Choroid plexus epithelial cell (primary cell): ENCODE data around the gene CTPS2.
"Not testable (repeated sequence)": the region's sequence is repeated elsewhere in the genome, so short reads cannot be mapped to it uniquely, and the experiment has no call there.

Source experiments
- DNase-seq: peaks from one replicate; pipeline ENCODE4 v3.0.0-alpha.2; 2010; ENCODE audit warnings: low read depth
- H3K4me3 ChIP-seq: 2 replicates; pipeline ENCODE4 v1.5.1; 2011; ENCODE audit warnings: low read depth, mild to moderate bottlenecking, control low read depth, low read length, moderate library complexity
- CTCF ChIP-seq: conservative IDR thresholded peaks from 2 replicates; pipeline ENCODE4 v1.5.1; 2011; ENCODE audit warnings: low read depth, mild to moderate bottlenecking, control low read depth, inconsistent platforms, low read length, moderate library complexity

The CTPS2 gene

DNA sequence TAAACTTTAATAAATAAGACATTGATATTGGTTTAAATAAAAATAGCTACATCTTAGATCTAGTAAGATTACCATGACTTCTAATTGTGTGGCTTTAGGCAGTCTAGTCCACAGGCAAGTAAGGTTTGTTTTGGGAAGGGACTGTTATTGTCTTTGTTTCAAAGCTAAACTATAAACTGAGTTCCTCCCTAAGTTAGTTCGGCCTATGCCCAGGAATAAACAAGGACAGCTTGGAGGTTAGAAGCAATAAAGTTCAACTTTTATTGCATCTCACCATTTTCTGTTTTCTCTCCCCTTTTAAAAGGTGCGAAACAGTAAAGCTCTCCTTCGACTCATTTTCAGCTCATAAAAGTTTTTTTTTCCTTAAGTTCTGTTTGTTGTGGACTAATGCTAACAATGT is 133.0 kb downstream of the CTPS2 start:
- no peak for TF ChIP-seq CTCF
- no peak overlapping the region for H3K4me3 ChIP-seq
- no peak for DNase-seq

DNA sequence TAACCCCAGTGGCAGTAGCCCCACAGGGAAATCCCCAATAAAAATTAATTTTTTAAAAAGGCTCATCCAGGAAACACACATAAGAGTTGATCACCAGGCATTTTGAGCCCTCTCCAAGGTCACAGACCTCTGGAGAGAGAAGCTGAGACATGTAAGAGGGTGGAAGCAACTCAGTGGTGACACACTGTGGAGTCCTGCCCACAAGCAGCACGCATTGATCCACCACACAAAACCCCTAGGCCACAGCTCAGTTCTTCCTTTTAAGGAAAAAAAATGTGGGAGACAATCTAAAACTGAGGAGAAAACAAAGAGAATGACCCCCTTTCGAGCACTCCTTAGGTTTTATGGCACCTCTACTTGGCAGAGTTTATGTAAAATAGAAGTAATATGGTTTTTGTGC is 134.3 kb downstream of the CTPS2 start:
- DNase-seq: peak; percentile 60
- H3K4me3 ChIP-seq: no peak overlapping the region
- no peak for TF ChIP-seq CTCF

- no peak for TF ChIP-seq CTCF
- no peak for DNase-seq
Measured at GRCh38 chrX:16577483-16578029, 134.9 kb downstream of the CTPS2 start.

GRCh38 chrX:16575388-16575787 is 137.1 kb downstream of the CTPS2 start:
- DNase-seq, H3K4me3 ChIP-seq: not testable (repeated sequence)

More at GRCh38 chrX:16577483-16578029, 134.9 kb downstream of the CTPS2 start:
- no peak overlapping the region for H3K4me3 ChIP-seq

- TF ChIP-seq CTCF: no peak
- H3K4me3 ChIP-seq: no peak overlapping the region
- peak; percentile 46 for DNase-seq
Measured at GRCh38 chrX:16573781-16574180, 138.7 kb downstream of the CTPS2 start.

DNA sequence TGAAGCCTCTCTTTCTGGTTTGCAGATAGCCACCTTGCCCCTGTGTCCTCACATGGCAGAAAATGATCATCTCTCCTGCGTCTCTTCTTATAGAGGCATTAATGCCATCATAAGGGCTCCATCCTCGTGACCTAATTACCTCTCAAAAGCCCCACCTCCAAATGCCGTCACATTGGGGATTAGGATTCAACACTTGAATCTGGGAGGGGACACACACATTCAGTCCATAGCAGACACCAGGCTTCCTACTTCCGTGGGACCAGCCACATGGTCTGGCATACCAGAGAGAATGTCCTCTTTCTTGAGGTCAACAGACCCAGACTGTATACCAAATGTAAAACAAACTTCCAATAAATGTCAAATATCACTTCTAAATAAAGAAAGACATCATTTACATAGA is 144.8 kb downstream of the CTPS2 start:
- no peak for DNase-seq

GRCh38 chrX:16566571-16566970 is 145.9 kb downstream of the CTPS2 start:
- no peak overlapping the region for H3K4me3 ChIP-seq
- TF ChIP-seq CTCF: no peak
- DNase-seq: no peak

More for the DNA sequence above, 144.8 kb downstream of the CTPS2 start:
- H3K4me3 ChIP-seq: no peak overlapping the region
- TF ChIP-seq CTCF: no peak
